IMR-90 (cell line): ENCODE measurements around the gene MB. TPM values are rescaled to one million over a fixed set of nuclear protein-coding genes. Genes with fewer than 3 reads are reported as not detected.
A peak's percentile ranks its signal among the peaks of the same experiment; 100 is the strongest.

Source experiments
- ATAC-seq: fragments of 200-7000 bp; cut with Tn5 transposase; 2 replicates; pipeline ENCODE4 v1.9.1; 2020; ENCODE audit warnings: low read depth, mild to moderate bottlenecking, moderate library complexity
- BruUV-seq: library from RNA; stranded (reverse); fragments of 400-500 nt; replicated peaks from 2 replicates; lab custom pipeline; 2021; lab: Mats Ljungman, UMichigan
- CTCF ChIA-PET: fragments of 300-600 bp; formaldehyde crosslinking; extraction: SDS; loops from one replicate; lab custom pipeline; 2021; ENCODE audit warnings: antibody characterized with exemption; lab: Yijun Ruan, JAX
- POLR2A ChIA-PET: fragments of 300-600 bp; sonication (Branson Sonifier 250); formaldehyde crosslinking; loops from one replicate; lab custom pipeline; 2022; ENCODE audit warnings: antibody characterized with exemption; ENCODE audit not compliant: unreplicated experiment; lab: Charles Lee
- DNase-seq: peaks from one replicate; pipeline ENCODE4 v3.0.0; 2013
- H2AFZ ChIP-seq: replicated peaks from 2 replicates; pipeline ENCODE3; 2013; ENCODE audit warnings: low read length, mild to moderate bottlenecking; ENCODE audit not compliant: poor library complexity
- H2AK5ac ChIP-seq: 2 replicates; pipeline ENCODE4 v1.6.1; 2013; ENCODE audit warnings: low read depth, low read length, inconsistent platforms
- H2AK9ac ChIP-seq: replicated peaks from 2 replicates; pipeline ENCODE3; 2013; ENCODE audit warnings: mild to moderate bottlenecking, low read depth, low read length, moderate library complexity; ENCODE audit not compliant: poor library complexity
- H2BK120ac ChIP-seq: 2 replicates; pipeline ENCODE4 v1.6.1; 2013; ENCODE audit warnings: low read depth, low read length, inconsistent platforms
- H2BK15ac ChIP-seq: 3 replicates; pipeline ENCODE4 v1.6.1; 2013; ENCODE audit warnings: low read depth, low read length, inconsistent platforms
- H2BK20ac ChIP-seq: 2 replicates; pipeline ENCODE4 v1.6.1; 2013; ENCODE audit warnings: low read depth, mild to moderate bottlenecking, inconsistent platforms, low read length, moderate library complexity
- H2BK5ac ChIP-seq: 2 replicates; pipeline ENCODE4 v1.6.1; 2013; ENCODE audit warnings: mild to moderate bottlenecking, low read depth, low read length, inconsistent platforms; ENCODE audit not compliant: poor library complexity, severe bottlenecking
- H3K14ac ChIP-seq: replicated peaks from 2 replicates; pipeline ENCODE4 v1.6.1; 2013; ENCODE audit warnings: low read depth, low read length, inconsistent platforms
- H3K18ac ChIP-seq: 2 replicates; pipeline ENCODE4 v1.6.1; 2013; ENCODE audit warnings: low read depth, low read length, control low read depth
- H3K23ac ChIP-seq: 2 replicates; pipeline ENCODE4 v1.6.1; 2013; ENCODE audit warnings: low read depth, low read length, inconsistent platforms
- H3K27ac ChIP-seq: 2 replicates; pipeline ENCODE4 v1.5.1; 2013; ENCODE audit warnings: mild to moderate bottlenecking, control low read depth, low read length; ENCODE audit not compliant: insufficient read depth
- H3K27me3 ChIP-seq: 2 replicates; pipeline ENCODE4 v1.6.1; 2013; ENCODE audit warnings: low read length; ENCODE audit not compliant: control insufficient read depth, insufficient read depth
- H3K36me3 ChIP-seq: 2 replicates; pipeline ENCODE4 v1.6.1; 2013; ENCODE audit warnings: low read length, mixed read lengths; ENCODE audit not compliant: control insufficient read depth, insufficient read depth
- H3K4ac ChIP-seq: 2 replicates; pipeline ENCODE4 v1.6.1; 2013; ENCODE audit warnings: low read depth, low read length, inconsistent platforms
- H3K4me1 ChIP-seq: 2 replicates; pipeline ENCODE4 v1.6.1; 2013; ENCODE audit warnings: low read length, mixed read lengths; ENCODE audit not compliant: control insufficient read depth, insufficient read depth
- H3K4me2 ChIP-seq: 2 replicates; pipeline ENCODE4 v1.6.1; 2013; ENCODE audit warnings: low read depth, mild to moderate bottlenecking, control low read depth, low read length, moderate library complexity
- H3K4me3 ChIP-seq: 2 replicates; pipeline ENCODE4 v1.5.1; 2013; ENCODE audit warnings: low read depth, mild to moderate bottlenecking, control low read depth, low read length, moderate library complexity; ENCODE audit not compliant: insufficient read depth
- H3K56ac ChIP-seq: 2 replicates; pipeline ENCODE4 v1.6.1; 2013; ENCODE audit warnings: low read length, inconsistent platforms; ENCODE audit not compliant: insufficient read depth; ENCODE audit errors: extremely low read depth
- H3K79me1 ChIP-seq, 2 experiments: 2 replicates each; pipeline ENCODE4 v1.6.1; 2013; ENCODE audit warnings: low read length in 2 of 2, inconsistent platforms in 1 of 2, low read depth in 1 of 2
- H3K9ac ChIP-seq: 2 replicates; pipeline ENCODE4 v1.6.1; 2013; ENCODE audit warnings: low read depth, low read length, control low read depth
- H3K9me1 ChIP-seq: 2 replicates; pipeline ENCODE4 v1.6.1; 2013; ENCODE audit warnings: low read length, inconsistent platforms; ENCODE audit not compliant: insufficient read depth
- H3K9me3 ChIP-seq: 2 replicates; pipeline ENCODE4 v1.6.1; 2013; ENCODE audit warnings: low read length; ENCODE audit not compliant: control insufficient read depth, insufficient read depth
- H4K20me1 ChIP-seq: 2 replicates; pipeline ENCODE4 v1.6.1; 2013; ENCODE audit warnings: low read length, inconsistent platforms; ENCODE audit not compliant: insufficient read depth
- H4K5ac ChIP-seq: 2 replicates; pipeline ENCODE4 v1.6.1; 2013; ENCODE audit warnings: mild to moderate bottlenecking, low read depth, low read length, control low read depth
- H4K8ac ChIP-seq, 2 experiments: 2 replicates each; pipeline ENCODE4 v1.6.1; 2013; ENCODE audit warnings: low read depth in 2 of 2, low read length in 2 of 2, control low read depth in 1 of 2, inconsistent platforms in 1 of 2
- H4K91ac ChIP-seq: 2 replicates; pipeline ENCODE4 v1.6.1; 2013; ENCODE audit warnings: low read depth, low read length, inconsistent platforms; ENCODE audit not compliant: insufficient read depth
- BHLHE40 ChIP-seq: fragments of 150-350 bp; IDR thresholded peaks from 2 replicates; pipeline ENCODE4 v1.6.1; 2016; ENCODE audit warnings: mild to moderate bottlenecking, low read depth, low read length
- CEBPB ChIP-seq: IDR thresholded peaks from 2 replicates; pipeline ENCODE4 v1.6.1; 2012; ENCODE audit warnings: low read depth, low read length, improper control_type of control experiment
- CHD1 ChIP-seq: IDR thresholded peaks from 2 replicates; pipeline ENCODE4 v1.6.1; 2012; ENCODE audit warnings: low read depth, low read length, improper control_type of control experiment
- CTCF ChIP-seq: conservative IDR thresholded peaks from 2 replicates; pipeline ENCODE4 v1.5.1; 2012; ENCODE audit warnings: mild to moderate bottlenecking, low read depth, low read length, improper control_type of control experiment
- ELK1 ChIP-seq: fragments of 150-350 bp; IDR thresholded peaks from 2 replicates; pipeline ENCODE4 v1.6.1; 2016; ENCODE audit warnings: low read depth, mild to moderate bottlenecking, low read length, moderate library complexity, borderline replicate concordance
- FOS ChIP-seq: fragments of 150-350 bp; IDR thresholded peaks from 2 replicates; pipeline ENCODE4 v1.6.1; 2016; ENCODE audit warnings: low read depth, low read length
- MAFK ChIP-seq: IDR thresholded peaks from 2 replicates; pipeline ENCODE4 v1.6.1; 2012; ENCODE audit warnings: low read depth, low read length, improper control_type of control experiment
- MAZ ChIP-seq: IDR thresholded peaks from 2 replicates; pipeline ENCODE4 v1.6.1; 2012; ENCODE audit warnings: low read depth, mild to moderate bottlenecking, low read length, improper control_type of control experiment, moderate library complexity, borderline replicate concordance
- MXI1 ChIP-seq: IDR thresholded peaks from 2 replicates; pipeline ENCODE4 v1.6.1; 2012; ENCODE audit warnings: low read depth, mild to moderate bottlenecking, low read length, moderate library complexity, borderline replicate concordance
- NFE2L2 ChIP-seq: fragments of 150-350 bp; IDR thresholded peaks from 2 replicates; pipeline ENCODE4 v1.6.1; 2016; ENCODE audit warnings: low read depth, mild to moderate bottlenecking, low read length
- POLR2A ChIP-seq: IDR thresholded peaks from 2 replicates; pipeline ENCODE4 v1.6.1; 2012; ENCODE audit warnings: mild to moderate bottlenecking, low read depth, low read length
- RAD21 ChIP-seq: IDR thresholded peaks from 2 replicates; pipeline ENCODE4 v1.6.1; 2012; ENCODE audit warnings: low read length, improper control_type of control experiment
- RCOR1 ChIP-seq: IDR thresholded peaks from 2 replicates; pipeline ENCODE4 v1.6.1; 2012; ENCODE audit warnings: mild to moderate bottlenecking, low read length, improper control_type of control experiment; ENCODE audit not compliant: insufficient replicate concordance
- RFX5 ChIP-seq: IDR thresholded peaks from 2 replicates; pipeline ENCODE4 v1.8.0; 2012; ENCODE audit warnings: low read depth, mild to moderate bottlenecking, low read length, moderate library complexity
- SMC3 ChIP-seq: fragments of 150-350 bp; IDR thresholded peaks from 2 replicates; pipeline ENCODE4 v1.6.1; 2016; ENCODE audit warnings: low read depth, mild to moderate bottlenecking, antibody characterized with exemption, low read length, moderate library complexity
- WGBS, 2 experiments: methylation state at CpG; one replicate each; pipeline versions ENCODE4 v1.1.5 to v1.1.7; 2013; ENCODE audit warnings: missing lambda C conversion rate in 2 of 2; ENCODE audit not compliant: insufficient read length in 1 of 2; ENCODE audit errors: extremely low coverage in 2 of 2; 5-methylcytosine and 5-hydroxymethylcytosine counted together
- dilution Hi-C: fragments of 300-500 bp; cut with HindIII; formaldehyde crosslinking; loops from one replicate; pipeline ENCODE4 v1.14.3; 2018; ENCODE audit warnings: low sequenced_read_pairs; ENCODE audit not compliant: unreplicated experiment
- in situ Hi-C: fragments of 300-500 bp; cut with MboI; formaldehyde crosslinking; loops from 3 replicates; pipeline ENCODE4 v1.14.3; 2019; ENCODE audit warnings: low sequenced_read_pairs, inconsistent platforms, mixed read lengths
- intact Hi-C: fragments of 100-400 bp; cut with micrococcal nuclease; formaldehyde crosslinking; loops from 2 replicates; pipeline ENCODE4 v1.10.0; 2022
- polyA plus RNA-seq, 3 experiments: library from polyadenylated mRNA; depleted of rRNA; stranded (reverse); fragments of >200 nt; gene quantifications; 2 replicates each; pipeline ENCODE4 v1.2.3, GENCODE V29; 2012; ENCODE audit warnings: low replicate concordance in 1 of 3
- total RNA-seq: library from RNA; depleted of rRNA; stranded (reverse); fragments of >200 nt; gene quantifications from 2 replicates; pipeline ENCODE4 v1.2.3, GENCODE V29; 2012

MB gene
- total and polyA plus RNA-seq, 2 of the 4 experiments (the other 2 are of a cell fraction), result not detected

- 0 out of 2 replicates have a peak overlapping the region, but pooled peaks have one; percentile 55 for H3K14ac ChIP-seq
- DNase-seq (peak; percentile 32), ATAC-seq (no peak)
- peaks cover 5% of the 10 kb centered on the region for H3K4me1 ChIP-seq
- H2BK120ac ChIP-seq, result 0 out of 2 replicates have a peak overlapping the region, but pooled peaks have one; percentile 32
- no peak overlapping the region for H2BK20ac ChIP-seq
- ChIA-PET POLR2A (no interaction called here), CTCF (no interaction called here)
- no peak overlapping the region for H3K23ac ChIP-seq
- no peak overlapping the region for H2AFZ ChIP-seq
- H4K8ac ChIP-seq, result no peak overlapping the region
- dilution Hi-C loops, result no loop called here
- H4K20me1 ChIP-seq, result no peaks in the 10 kb centered on the region
- no peak overlapping the region for H3K9ac ChIP-seq
- no peak overlapping the region for H3K4ac ChIP-seq
- H2BK15ac ChIP-seq, result no peak overlapping the region
- no peak overlapping the region for H3K56ac ChIP-seq
- BruUV-seq, result TSS peak; percentile 17
- H3K79me1 ChIP-seq, result peaks cover 0 to 18% of the 10 kb centered on the region in 2 experiments; a peak in 3 of 4 replicates
- H4K5ac ChIP-seq, result no peak overlapping the region
- peaks cover 26% of the 10 kb centered on the region for H3K36me3 ChIP-seq
- in situ Hi-C loops, result no loop called here
- no peak overlapping the region for H4K91ac ChIP-seq
- intact Hi-C loops, result no loop called here
- no peak overlapping the region for H3K4me3 ChIP-seq
- H3K4me2 ChIP-seq, result no peak overlapping the region
- H3K27me3 ChIP-seq, result no peaks in the 10 kb centered on the region
- H2BK5ac ChIP-seq, result peak overlapping the region; percentile 32
- peak overlapping the region; percentile 69; the same call in 1 of the 2 replicates for H2AK5ac ChIP-seq
- no peak overlapping the region for H2AK9ac ChIP-seq
- H3K27ac ChIP-seq, result no peak overlapping the region
- H3K9me1 ChIP-seq, result peaks cover 5% of the 10 kb centered on the region
- H3K18ac ChIP-seq, result 0 out of 2 replicates have a peak overlapping the region, but pooled peaks have one; percentile 33
- peaks cover 3% of the 10 kb centered on the region for H3K9me3 ChIP-seq
- WGBS, 2 experiments, result no CpG with 5 or more reads among the region's 2 CpGs
- TF ChIP-seq NFE2L2 (no peak), CHD1 (no peak), CEBPB (no peak), POLR2A (no peak), RCOR1 (no peak), ELK1 (no peak), MAZ (no peak), MAFK (no peak), RFX5 (no peak), MXI1 (no peak), RAD21 (no peak), FOS (no peak), CTCF (no peak), BHLHE40 (no peak), SMC3 (no peak)
Measured at GRCh38 chr22:35660291-35661127, 43.4 kb upstream of the MB start.
